Measurements from ENCODE around the gene ACE2. TPM values are rescaled to one million over a fixed set of nuclear protein-coding genes. Genes with fewer than 3 reads are reported as not detected.

Gene ACE2
- total RNA-seq, 1 experiment from 2014 or later: 1.8 TPM

DNA sequence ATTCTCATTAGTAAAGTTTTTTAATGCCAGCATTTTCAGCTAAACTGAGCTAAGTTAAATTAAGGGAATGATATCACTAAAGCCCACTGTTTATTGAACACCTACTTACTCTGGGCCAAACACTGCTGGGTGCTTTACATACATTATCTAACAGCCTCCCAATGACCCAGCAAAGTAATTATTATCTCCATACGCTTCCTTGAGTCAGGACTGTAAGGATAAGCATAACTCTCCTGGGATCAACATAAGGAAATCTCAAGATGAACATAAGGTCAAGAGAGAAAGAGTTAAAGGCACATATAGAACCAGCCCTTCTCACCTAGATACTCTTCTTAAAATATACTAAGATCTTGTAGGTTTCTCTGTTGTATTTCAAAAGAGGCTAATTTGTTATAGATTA, 86.5 kb downstream of the ACE2 start:
- intact Hi-C loops (cut with micrococcal nuclease; ENCODE audit: unreplicated experiment): no loop called here

DNA sequence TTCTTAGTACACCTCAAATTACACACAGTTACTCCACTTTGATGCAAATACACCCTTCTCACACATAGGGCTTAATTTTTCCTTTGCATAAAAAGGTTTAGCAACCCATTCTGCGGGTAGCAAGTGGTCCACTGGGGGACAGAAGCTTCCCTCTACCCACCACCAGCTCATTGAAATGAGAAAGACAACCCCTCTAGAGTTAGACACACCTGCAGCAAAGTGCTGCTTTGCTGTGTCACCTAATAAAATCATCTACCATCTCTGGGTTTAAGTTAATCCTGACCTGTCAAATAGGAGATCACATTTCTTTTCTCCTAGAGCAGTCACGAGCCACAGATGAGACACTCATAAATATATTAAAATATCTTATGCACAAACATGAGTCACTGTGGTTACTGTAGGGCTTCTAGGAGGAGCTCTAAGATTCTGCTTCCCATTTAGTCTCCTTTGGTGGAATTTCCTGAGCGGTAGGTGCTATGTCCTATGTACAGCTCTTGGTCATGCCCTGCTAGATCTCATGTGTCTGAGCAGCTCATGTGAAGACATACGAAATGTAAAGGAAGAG, 88.3 kb downstream of the ACE2 start:
- Mint-ChIP-seq H3K27me3 (ENCODE audit: insufficient read depth, unreplicated experiment) (no peaks in the 10 kb centered on the region), H3K4me1 (ENCODE audit: low read depth, unreplicated experiment) (no peaks in the 10 kb centered on the region), H3K27ac (ENCODE audit: unreplicated experiment) (no peak overlapping the region), H3K9me3 (ENCODE audit: unreplicated experiment) (no peaks in the 10 kb centered on the region), H3K4me3 (ENCODE audit: unreplicated experiment) (no peak overlapping the region), H3K36me3 (ENCODE audit: insufficient read depth, unreplicated experiment) (no peaks in the 10 kb centered on the region)
- intact Hi-C loops (cut with micrococcal nuclease; ENCODE audit: unreplicated experiment): no loop called here
- no peaks in the 10 kb centered on the region for H3K9me3 ChIP-seq
- DNase-seq: no peak
- no TSS peak for BruUV-seq (replicated peaks)
- no peak overlapping the region for H3K4me3 ChIP-seq (ENCODE audit: low read depth, low read length)
- H3K4me1 ChIP-seq: no peaks in the 10 kb centered on the region
- ChIA-PET CTCF (no interaction called here), POLR2A (no interaction called here)
- H3K36me3 ChIP-seq (ENCODE audit: control insufficient read depth, insufficient read depth, low read length): no peaks in the 10 kb centered on the region
- TF ChIP-seq, protein P1, sequence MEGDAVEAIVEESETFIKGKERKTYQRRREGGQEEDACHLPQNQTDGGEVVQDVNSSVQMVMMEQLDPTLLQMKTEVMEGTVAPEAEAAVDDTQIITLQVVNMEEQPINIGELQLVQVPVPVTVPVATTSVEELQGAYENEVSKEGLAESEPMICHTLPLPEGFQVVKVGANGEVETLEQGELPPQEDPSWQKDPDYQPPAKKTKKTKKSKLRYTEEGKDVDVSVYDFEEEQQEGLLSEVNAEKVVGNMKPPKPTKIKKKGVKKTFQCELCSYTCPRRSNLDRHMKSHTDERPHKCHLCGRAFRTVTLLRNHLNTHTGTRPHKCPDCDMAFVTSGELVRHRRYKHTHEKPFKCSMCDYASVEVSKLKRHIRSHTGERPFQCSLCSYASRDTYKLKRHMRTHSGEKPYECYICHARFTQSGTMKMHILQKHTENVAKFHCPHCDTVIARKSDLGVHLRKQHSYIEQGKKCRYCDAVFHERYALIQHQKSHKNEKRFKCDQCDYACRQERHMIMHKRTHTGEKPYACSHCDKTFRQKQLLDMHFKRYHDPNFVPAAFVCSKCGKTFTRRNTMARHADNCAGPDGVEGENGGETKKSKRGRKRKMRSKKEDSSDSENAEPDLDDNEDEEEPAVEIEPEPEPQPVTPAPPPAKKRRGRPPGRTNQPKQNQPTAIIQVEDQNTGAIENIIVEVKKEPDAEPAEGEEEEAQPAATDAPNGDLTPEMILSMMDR (IDR thresholded peaks at IDR 0.05; ENCODE audit: insufficient read depth in 1 of 2, low read depth in 1 of 2, low read length in 1 of 2, severe bottlenecking in 1 of 2, unreplicated experiment in 1 of 2): no peak
- H3K27me3 ChIP-seq (replicated peaks; ENCODE audit: control insufficient read depth, insufficient read depth, low read length): no peaks in the 10 kb centered on the region

More for the DNA sequence above, 86.5 kb downstream of the ACE2 start:
- Histone ChIP-seq H3K4me1 (no peaks in the 10 kb centered on the region), H3K9me3 (no peaks in the 10 kb centered on the region), H3K36me3 (ENCODE audit: control insufficient read depth, insufficient read depth, low read length) (no peaks in the 10 kb centered on the region), H3K4me3 (ENCODE audit: low read depth, low read length) (no peak overlapping the region), H3K27me3 (replicated peaks; ENCODE audit: control insufficient read depth, insufficient read depth, low read length) (no peaks in the 10 kb centered on the region)
- Mint-ChIP-seq H3K27ac (ENCODE audit: unreplicated experiment) (no peak overlapping the region), H3K36me3 (ENCODE audit: insufficient read depth, unreplicated experiment) (no peaks in the 10 kb centered on the region), H3K4me3 (ENCODE audit: unreplicated experiment) (no peak overlapping the region), H3K9me3 (ENCODE audit: unreplicated experiment) (no peaks in the 10 kb centered on the region), H3K27me3 (ENCODE audit: insufficient read depth, unreplicated experiment) (no peaks in the 10 kb centered on the region), H3K4me1 (ENCODE audit: low read depth, unreplicated experiment) (no peaks in the 10 kb centered on the region)
- TF ChIP-seq, protein P1 (IDR thresholded peaks at IDR 0.05; ENCODE audit: insufficient read depth in 1 of 2, low read depth in 1 of 2, low read length in 1 of 2, severe bottlenecking in 1 of 2, unreplicated experiment in 1 of 2): no peak
- no peak for DNase-seq
- POLR2A ChIA-PET: no interaction called here
- no TSS peak for BruUV-seq (replicated peaks)
- CTCF ChIA-PET: no interaction called here

DNA sequence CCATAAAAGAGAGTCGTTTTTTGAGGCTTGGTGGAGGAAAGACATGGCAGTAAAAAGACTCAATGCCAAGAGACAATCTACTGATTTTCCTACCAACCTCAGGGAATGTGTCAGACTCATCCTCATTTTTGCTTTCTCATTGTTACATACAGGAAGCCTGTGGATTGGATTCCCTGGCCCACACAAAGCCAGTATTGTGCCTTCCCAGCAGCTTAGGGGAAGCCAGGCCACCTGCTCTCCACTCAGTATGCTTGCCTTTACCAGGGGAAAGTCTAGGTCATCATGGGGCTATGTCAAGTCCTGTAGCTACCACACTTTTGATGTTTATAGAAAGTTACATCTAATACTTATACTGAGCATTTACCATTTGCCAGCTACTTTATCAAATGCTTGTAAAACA, 89.2 kb downstream of the ACE2 start:
- no peaks in the 10 kb centered on the region for H3K9me3 Mint-ChIP-seq (ENCODE audit: unreplicated experiment)
- Histone ChIP-seq H3K4me1 (no peaks in the 10 kb centered on the region), H3K36me3 (ENCODE audit: control insufficient read depth, insufficient read depth, low read length) (no peaks in the 10 kb centered on the region), H3K27me3 (replicated peaks; ENCODE audit: control insufficient read depth, insufficient read depth, low read length) (no peaks in the 10 kb centered on the region), H3K4me3 (ENCODE audit: low read depth, low read length) (no peak overlapping the region), H3K9me3 (no peaks in the 10 kb centered on the region)
- H3K4me3 Mint-ChIP-seq (ENCODE audit: unreplicated experiment): no peak overlapping the region
- CTCF ChIA-PET: no interaction called here
- no peaks in the 10 kb centered on the region for H3K36me3 Mint-ChIP-seq (ENCODE audit: insufficient read depth, unreplicated experiment)
- intact Hi-C loops (cut with micrococcal nuclease; ENCODE audit: unreplicated experiment): no loop called here
- no peak overlapping the region for H3K27ac Mint-ChIP-seq (ENCODE audit: unreplicated experiment)
- POLR2A ChIA-PET: no interaction called here
- TF ChIP-seq, protein P1 (IDR thresholded peaks at IDR 0.05; ENCODE audit: insufficient read depth in 1 of 2, low read depth in 1 of 2, low read length in 1 of 2, severe bottlenecking in 1 of 2, unreplicated experiment in 1 of 2): no peak
- no peaks in the 10 kb centered on the region for H3K4me1 Mint-ChIP-seq (ENCODE audit: low read depth, unreplicated experiment)
- H3K27me3 Mint-ChIP-seq (ENCODE audit: insufficient read depth, unreplicated experiment): no peaks in the 10 kb centered on the region
- BruUV-seq (replicated peaks): no TSS peak
- DNase-seq: no peak

Other genes starting within 250 kb of the ACE2 start
- 0.36 TPM in 1 of 2 replicates, not detected in the other for gene VEGFD, start 216.5 kb downstream of the ACE2 start, total RNA-seq (2022)
- gene PIR, start 107.6 kb downstream of the ACE2 start, total RNA-seq (2022): 12.0 and 15.7 TPM in 2 replicates
- not detected in 2 replicates for gene BMX, start 100.2 kb downstream of the ACE2 start, total RNA-seq (2022)
- gene CLTRN, start 63.8 kb upstream of the ACE2 start, total RNA-seq (2022): 1.7 and 2.1 TPM in 2 replicates
- 4.1 and 4.2 TPM in 2 replicates for gene CA5B, start 137.3 kb upstream of the ACE2 start, total RNA-seq (2022)
- 8.1 and 8.4 TPM in 2 replicates for gene ZRSR2, start 189.5 kb upstream of the ACE2 start, total RNA-seq (2022)